Measurements from ENCODE around the gene MYO1A. TPM values are rescaled to one million over a fixed set of nuclear protein-coding genes. Genes with fewer than 3 reads are reported as not detected.

MYO1A gene
- total RNA-seq, 1 donor from 2014 or later = 0.40 TPM

- H3K4me1 Mint-ChIP-seq = no peaks in the 10 kb centered on the region
- peaks cover 43% of the 10 kb centered on the region for H3K27me3 Mint-ChIP-seq (ENCODE audit: low read depth)
- no peak for TF ChIP-seq CTCF (conservative IDR thresholded peaks at IDR 0.05)
- DNase-seq (ENCODE audit: low read depth, low spot score) = no peak
- H3K27ac Mint-ChIP-seq (ENCODE audit: unreplicated experiment) = no peak overlapping the region
- no peak overlapping the region for H3K4me3 Mint-ChIP-seq
- H3K36me3 Mint-ChIP-seq (ENCODE audit: low read depth) = no peaks in the 10 kb centered on the region
- H3K9me3 Mint-ChIP-seq = no peaks in the 10 kb centered on the region
These were observed 7.2 kb downstream of the MYO1A start for GRCh38 chr12:57042695-57043094.

GRCh38 chr12:57040750-57041149, 9.2 kb downstream of the MYO1A start:
- H3K9me3 Mint-ChIP-seq = no peaks in the 10 kb centered on the region
- TF ChIP-seq CTCF (conservative IDR thresholded peaks at IDR 0.05) = no peak
- no peaks in the 10 kb centered on the region for H3K36me3 Mint-ChIP-seq (ENCODE audit: low read depth)
- peak overlapping the region; percentile 17 for H3K27ac Mint-ChIP-seq (ENCODE audit: unreplicated experiment)
- H3K4me3 Mint-ChIP-seq = no peak overlapping the region
- no peaks in the 10 kb centered on the region for H3K4me1 Mint-ChIP-seq
- H3K27me3 Mint-ChIP-seq (ENCODE audit: low read depth) = peaks cover 30% of the 10 kb centered on the region
- DNase-seq (ENCODE audit: low read depth, low spot score) = no peak

GRCh38 chr12:57040211-57040610, 9.7 kb downstream of the MYO1A start:
- Mint-ChIP-seq H3K27ac (ENCODE audit: unreplicated experiment) (no peak overlapping the region), H3K27me3 (ENCODE audit: low read depth) (peaks cover 26% of the 10 kb centered on the region), H3K4me1 (no peaks in the 10 kb centered on the region), H3K36me3 (ENCODE audit: low read depth) (no peaks in the 10 kb centered on the region), H3K4me3 (no peak overlapping the region), H3K9me3 (no peaks in the 10 kb centered on the region)
- no peak for DNase-seq (ENCODE audit: low read depth, low spot score)
- no peak for TF ChIP-seq CTCF (conservative IDR thresholded peaks at IDR 0.05)

GRCh38 chr12:57039016-57039798, 10.7 kb downstream of the MYO1A start:
- Mint-ChIP-seq H3K36me3 (ENCODE audit: low read depth) (no peaks in the 10 kb centered on the region), H3K27ac (ENCODE audit: unreplicated experiment) (no peak overlapping the region), H3K4me1 (no peaks in the 10 kb centered on the region), H3K27me3 (ENCODE audit: low read depth) (peaks cover 21% of the 10 kb centered on the region), H3K9me3 (no peaks in the 10 kb centered on the region), H3K4me3 (no peak overlapping the region)
- TF ChIP-seq CTCF (conservative IDR thresholded peaks at IDR 0.05) = no peak
- DNase-seq (ENCODE audit: low read depth, low spot score) = no peak

- no peaks in the 10 kb centered on the region for H3K9me3 Mint-ChIP-seq
- no peak overlapping the region for H3K4me3 Mint-ChIP-seq
- no peaks in the 10 kb centered on the region for H3K36me3 Mint-ChIP-seq (ENCODE audit: low read depth)
- no peak overlapping the region for H3K27ac Mint-ChIP-seq (ENCODE audit: unreplicated experiment)
- DNase-seq (ENCODE audit: low read depth, low spot score) = no peak
- TF ChIP-seq CTCF (conservative IDR thresholded peaks at IDR 0.05) = no peak
- peaks cover 17% of the 10 kb centered on the region for H3K27me3 Mint-ChIP-seq (ENCODE audit: low read depth)
- H3K4me1 Mint-ChIP-seq = no peaks in the 10 kb centered on the region
These were observed 12.7 kb downstream of the MYO1A start for GRCh38 chr12:57037264-57037663.

Measured in neural crest cell (in vitro differentiated cells).